ENCODE measurements around the gene GARIN1A.

DNA sequence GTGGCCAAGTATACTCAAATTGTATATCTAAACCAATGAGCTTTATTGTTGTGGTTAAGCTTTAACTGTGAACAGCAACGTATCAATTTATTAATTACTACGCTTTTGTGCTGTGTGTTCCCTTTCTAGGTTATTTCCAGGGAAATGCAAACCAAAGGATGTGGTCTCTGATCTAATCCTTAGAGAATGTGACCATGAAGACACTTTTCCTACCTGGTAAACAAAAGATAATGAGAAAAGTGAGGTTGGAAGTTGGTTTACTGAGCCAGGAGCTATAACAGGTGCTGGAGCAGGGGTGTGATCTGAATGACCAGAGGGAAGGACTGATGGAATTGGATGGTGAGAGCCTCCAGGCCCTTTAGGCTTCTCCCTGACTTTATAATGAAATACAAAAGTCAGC is 41.7 kb downstream of the GARIN1A start:
- TF ChIP-seq, protein P1, sequence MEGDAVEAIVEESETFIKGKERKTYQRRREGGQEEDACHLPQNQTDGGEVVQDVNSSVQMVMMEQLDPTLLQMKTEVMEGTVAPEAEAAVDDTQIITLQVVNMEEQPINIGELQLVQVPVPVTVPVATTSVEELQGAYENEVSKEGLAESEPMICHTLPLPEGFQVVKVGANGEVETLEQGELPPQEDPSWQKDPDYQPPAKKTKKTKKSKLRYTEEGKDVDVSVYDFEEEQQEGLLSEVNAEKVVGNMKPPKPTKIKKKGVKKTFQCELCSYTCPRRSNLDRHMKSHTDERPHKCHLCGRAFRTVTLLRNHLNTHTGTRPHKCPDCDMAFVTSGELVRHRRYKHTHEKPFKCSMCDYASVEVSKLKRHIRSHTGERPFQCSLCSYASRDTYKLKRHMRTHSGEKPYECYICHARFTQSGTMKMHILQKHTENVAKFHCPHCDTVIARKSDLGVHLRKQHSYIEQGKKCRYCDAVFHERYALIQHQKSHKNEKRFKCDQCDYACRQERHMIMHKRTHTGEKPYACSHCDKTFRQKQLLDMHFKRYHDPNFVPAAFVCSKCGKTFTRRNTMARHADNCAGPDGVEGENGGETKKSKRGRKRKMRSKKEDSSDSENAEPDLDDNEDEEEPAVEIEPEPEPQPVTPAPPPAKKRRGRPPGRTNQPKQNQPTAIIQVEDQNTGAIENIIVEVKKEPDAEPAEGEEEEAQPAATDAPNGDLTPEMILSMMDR (IDR thresholded peaks at IDR 0.05): no peak
- no peak for TF ChIP-seq POLR2A (IDR thresholded peaks at IDR 0.05)
